GM10266 (cell line): ENCODE measurements around the gene MCU.

Source experiments
- DNase-seq: peaks from one replicate; pipeline ENCODE4 v3.0.0; 2012; ENCODE audit errors: extremely low spot score
- CTCF ChIP-seq: IDR thresholded peaks from 2 replicates; pipeline ENCODE4 v1.5.1; 2012; ENCODE audit warnings: mild to moderate bottlenecking, low read depth; ENCODE audit not compliant: control insufficient read depth, insufficient read depth; ENCODE audit errors: missing control alignments

The MCU gene

DNA sequence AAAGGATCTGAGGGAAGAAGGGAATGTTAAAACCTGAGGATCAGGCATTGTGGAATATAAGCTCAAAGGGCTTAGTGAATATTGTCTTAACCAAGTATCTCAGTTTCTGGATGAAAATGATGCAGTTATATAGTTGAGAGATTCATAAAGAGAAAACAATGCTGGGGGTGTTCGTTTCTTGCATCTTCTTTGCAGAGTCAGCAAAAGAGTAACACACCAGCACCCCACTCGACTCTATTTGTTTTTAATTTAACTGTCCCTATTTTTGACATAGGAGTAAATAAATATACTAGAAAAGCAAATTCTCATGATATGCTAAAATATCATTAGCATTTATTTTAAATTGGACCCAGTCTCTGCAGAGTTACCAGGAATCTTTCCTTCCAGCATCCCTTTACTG lies 194.0 kb downstream of the MCU start:
- no peak for DNase-seq
- no peak for TF ChIP-seq CTCF

GRCh38 chr10:72886621-72887020 lies 194.7 kb downstream of the MCU start:
- DNase-seq = no peak
- no peak for TF ChIP-seq CTCF

DNA sequence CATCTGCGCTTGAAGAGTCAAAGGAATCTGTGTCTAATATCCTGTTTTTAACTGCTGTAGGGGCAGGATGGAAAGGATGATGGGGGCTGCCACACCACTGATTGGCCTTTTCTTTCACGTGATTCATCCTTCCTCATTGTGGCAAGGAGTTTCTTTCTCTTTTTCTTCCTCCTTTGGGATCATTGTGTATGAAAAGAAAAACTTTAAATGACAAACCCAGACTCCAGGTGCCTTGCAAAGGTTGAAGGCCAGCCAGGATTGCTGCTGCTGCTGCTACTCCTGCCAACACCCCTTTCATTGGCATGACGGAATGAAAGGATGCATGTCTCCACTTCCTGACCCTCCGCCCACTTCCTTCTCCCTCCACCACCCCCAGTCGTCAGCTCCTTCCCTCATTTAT lies 195.1 kb downstream of the MCU start:
- no peak for DNase-seq
- TF ChIP-seq CTCF = no peak

GRCh38 chr10:72888151-72888638 lies 196.3 kb downstream of the MCU start:
- no peak for DNase-seq
- no peak for TF ChIP-seq CTCF

GRCh38 chr10:72889391-72889831 lies 197.5 kb downstream of the MCU start:
- DNase-seq = no peak
- TF ChIP-seq CTCF = no peak

DNA sequence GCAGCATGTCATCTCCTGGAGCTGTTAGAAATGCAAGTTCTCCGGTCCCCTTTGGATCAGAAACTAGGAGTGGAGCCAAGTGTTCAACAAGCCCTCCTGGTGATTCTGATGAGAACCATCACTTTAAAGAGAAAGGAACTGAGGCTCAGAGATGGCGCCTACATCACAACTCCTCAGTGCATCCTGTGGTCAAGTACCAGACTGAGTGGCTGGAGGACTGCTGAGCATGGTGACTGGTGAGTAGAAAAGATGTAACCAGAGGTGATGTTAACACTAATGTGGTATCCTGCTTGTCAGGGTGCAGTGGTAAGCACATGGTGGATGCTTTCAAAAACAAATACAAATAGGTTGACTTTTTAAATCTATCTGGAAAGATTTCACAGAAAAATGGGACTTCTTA lies 198.1 kb downstream of the MCU start:
- no peak for TF ChIP-seq CTCF
- DNase-seq = no peak

DNA sequence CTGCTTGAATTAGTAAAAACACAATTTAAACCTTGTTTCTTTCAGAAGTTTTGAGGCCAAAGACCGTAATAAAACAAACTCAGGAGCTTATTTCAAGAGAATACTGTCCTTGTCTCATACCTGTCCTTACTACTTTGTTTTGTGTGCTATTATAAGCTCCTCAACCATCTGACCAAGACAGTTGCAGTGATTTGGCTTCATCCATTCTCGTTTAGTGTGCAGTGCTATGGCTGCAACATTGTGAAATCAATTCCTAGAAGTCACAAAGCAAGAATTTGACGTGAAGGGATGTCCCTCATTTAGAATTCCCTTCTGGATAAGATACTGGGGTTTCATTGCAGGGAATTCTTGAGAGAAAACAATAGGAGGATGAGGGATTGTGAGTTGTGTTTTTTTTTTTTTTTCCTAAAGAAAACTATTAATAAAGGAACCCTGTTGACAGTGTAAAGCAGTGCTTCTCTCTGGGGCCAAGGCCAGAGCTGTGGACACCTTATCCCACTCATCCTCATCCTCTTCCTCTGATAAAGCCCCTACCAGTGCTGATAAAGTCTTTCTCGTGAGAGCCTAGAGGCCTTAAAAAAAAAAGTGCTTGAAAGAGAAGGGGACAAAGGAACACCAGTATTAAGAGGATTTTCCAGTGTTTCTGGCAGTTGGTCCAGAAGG lies 201.3 kb downstream of the MCU start, which contains the start of gene OIT3:
TSS of gene OIT3 (plus strand) at position 604 of the 663 bp plus-strand sequence. CDS start 60 bp downstream, outside the sequence.
- DNase-seq = no peak
- no peak for TF ChIP-seq CTCF
